ENCODE measurements around the gene SKP2.
A peak's percentile ranks its signal among the peaks of the same experiment; 100 is the strongest.
"Not testable (repeated sequence)": the region's sequence is repeated elsewhere in the genome, so short reads cannot be mapped to it uniquely, and the experiment has no call there.

SKP2 gene

DNA sequence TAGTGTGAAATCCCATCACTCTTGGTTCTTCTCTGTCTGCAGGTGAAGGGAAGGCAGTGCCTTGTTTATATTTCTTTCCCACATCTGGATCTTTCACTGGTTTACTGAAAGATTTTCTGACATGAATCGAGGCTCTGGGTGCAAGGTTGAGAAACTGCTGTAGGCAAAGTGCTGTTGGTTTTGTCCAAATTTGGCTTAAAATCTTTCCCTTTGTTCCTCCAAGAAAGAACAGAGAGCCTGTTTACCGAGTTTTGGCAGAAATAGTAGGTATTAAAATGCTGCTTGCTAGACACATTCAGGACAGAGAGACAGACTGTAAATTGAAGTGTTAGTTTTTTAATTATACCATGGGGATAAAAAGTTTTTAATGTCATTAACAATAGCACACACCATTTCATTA lies 21.5 kb downstream of the SKP2 start:
- ATAC-seq (no peak), DNase-seq (ENCODE audit: low spot score in 2 of 2) (no peak)
- no peak overlapping the region for H3K27ac Mint-ChIP-seq
- no peak overlapping the region for H3K4me3 Mint-ChIP-seq
- peaks cover 99% of the 10 kb centered on the region for H3K36me3 Mint-ChIP-seq
- H3K9me3 Mint-ChIP-seq: no peaks in the 10 kb centered on the region
- no peaks in the 10 kb centered on the region for H3K4me1 Mint-ChIP-seq

DNA sequence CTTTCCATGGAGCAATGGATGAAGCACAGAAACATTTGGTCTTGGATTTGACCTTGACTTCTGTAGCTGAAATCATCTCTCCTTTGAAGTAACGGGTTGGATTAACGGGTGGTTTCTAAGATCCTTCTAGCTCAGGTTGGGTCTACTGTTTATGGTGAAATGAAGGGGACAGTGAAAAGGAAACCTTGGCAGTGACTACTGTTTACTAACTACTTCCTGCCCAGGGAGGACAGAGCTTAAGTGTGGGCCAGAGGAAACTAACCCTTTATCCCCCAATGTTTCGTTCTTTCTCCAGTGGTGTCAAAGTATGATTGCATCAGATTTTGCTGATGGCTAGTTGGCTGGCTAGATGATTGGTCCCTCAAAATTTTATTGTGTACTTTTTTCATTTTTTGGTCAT lies 22.2 kb downstream of the SKP2 start:
- H3K4me3 Mint-ChIP-seq: no peak overlapping the region
- no peak for DNase-seq (ENCODE audit: low spot score in 2 of 2)
- no peaks in the 10 kb centered on the region for H3K4me1 Mint-ChIP-seq
- peak overlapping the region; percentile 11 for H3K27ac Mint-ChIP-seq
- H3K9me3 Mint-ChIP-seq: no peaks in the 10 kb centered on the region
- peaks cover 99% of the 10 kb centered on the region for H3K36me3 Mint-ChIP-seq
- ATAC-seq: no peak

DNA sequence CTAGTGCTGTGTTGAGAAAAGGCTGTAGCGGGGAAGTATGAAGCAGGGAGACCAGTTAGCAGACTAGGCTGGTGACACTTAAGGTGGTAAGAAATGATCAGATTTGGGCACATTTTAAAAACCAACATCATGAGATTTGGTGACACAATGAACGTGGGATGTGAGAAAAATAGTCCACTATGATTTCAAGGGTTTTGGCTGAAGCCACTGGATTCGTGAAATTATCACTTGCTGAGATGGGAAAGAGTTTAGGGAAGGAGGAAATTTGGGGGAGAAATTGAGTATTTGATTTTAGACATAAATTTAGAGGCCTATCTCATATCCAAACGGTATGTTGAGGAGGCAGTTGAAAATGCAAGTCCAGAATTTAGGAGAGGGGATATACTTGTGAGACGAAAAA lies 23.1 kb downstream of the SKP2 start:
- ATAC-seq (no peak), DNase-seq (ENCODE audit: low spot score in 2 of 2) (no peak)
- H3K4me1 Mint-ChIP-seq: no peaks in the 10 kb centered on the region
- H3K4me3 Mint-ChIP-seq: no peak overlapping the region
- H3K27ac Mint-ChIP-seq: peak overlapping the region; percentile 11
- no peaks in the 10 kb centered on the region for H3K9me3 Mint-ChIP-seq
- peaks cover 99% of the 10 kb centered on the region for H3K36me3 Mint-ChIP-seq

DNA sequence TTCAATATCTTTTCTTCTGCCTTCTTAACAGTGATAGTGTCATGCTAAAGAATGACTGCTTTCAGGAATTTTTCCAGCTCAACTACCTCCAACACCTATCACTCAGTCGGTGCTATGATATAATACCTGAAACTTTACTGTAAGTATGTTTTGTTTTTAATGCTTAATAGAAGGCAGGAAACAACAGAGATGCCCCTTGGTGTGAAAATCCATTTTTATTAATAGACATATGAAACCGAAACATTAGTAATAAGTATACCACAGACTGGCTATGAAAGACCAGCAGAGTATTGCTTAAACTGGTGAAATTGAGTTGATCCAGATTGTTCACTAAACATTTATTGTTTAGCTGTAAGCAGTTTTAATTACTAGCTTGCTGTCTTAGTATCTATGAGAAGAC lies 25.2 kb downstream of the SKP2 start:
- H3K4me3 Mint-ChIP-seq: no peak overlapping the region
- no peaks in the 10 kb centered on the region for H3K4me1 Mint-ChIP-seq
- ATAC-seq (peak; percentile 51), DNase-seq (ENCODE audit: low spot score in 2 of 2) (no peak)
- H3K36me3 Mint-ChIP-seq: peaks cover 98% of the 10 kb centered on the region
- no peaks in the 10 kb centered on the region for H3K9me3 Mint-ChIP-seq
- H3K27ac Mint-ChIP-seq: peak overlapping the region; percentile 32

DNA sequence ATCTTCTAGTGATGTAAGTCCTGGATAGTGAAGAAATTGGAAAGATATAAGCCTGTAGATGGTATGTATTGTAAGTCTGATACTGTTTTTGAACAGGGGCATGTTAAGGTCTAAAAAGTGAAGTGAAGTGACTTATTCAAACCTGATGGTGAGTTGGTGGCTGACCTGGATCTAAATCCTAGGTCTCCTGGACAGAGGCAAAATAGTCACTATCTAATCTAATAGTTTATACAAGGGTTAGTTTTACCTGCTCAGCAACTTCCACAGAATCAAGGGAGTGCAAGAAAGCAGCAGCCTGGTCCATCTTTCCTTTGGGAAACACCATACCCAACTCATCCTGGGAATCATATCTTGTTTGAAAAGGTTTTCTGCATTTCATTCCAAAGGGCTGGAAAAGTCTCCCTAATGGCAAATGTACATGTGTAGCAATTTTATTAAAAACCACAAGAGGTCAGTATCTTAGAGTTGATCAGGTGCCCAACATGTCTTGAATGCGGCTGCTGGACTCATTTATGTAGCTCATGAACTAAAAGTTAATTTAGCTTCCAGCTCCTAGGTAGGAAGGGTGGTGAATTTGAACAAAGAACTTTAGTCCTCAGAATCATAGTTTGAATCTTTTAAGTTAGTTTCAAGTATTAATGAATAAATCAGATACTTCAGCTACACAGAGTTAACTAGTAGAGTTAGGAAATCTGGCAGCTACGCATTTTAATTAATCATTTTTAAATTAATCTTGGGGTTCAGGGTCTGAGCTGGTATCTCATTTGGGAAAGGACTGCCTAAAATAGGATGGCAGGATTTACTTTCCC lies 26.0 kb downstream of the SKP2 start:
- Mint-ChIP-seq H3K9me3 (no peaks in the 10 kb centered on the region), H3K4me1 (no peaks in the 10 kb centered on the region), H3K36me3 (peaks cover 98% of the 10 kb centered on the region), H3K27ac (peak overlapping the region; percentile 32), H3K4me3 (no peak overlapping the region)
- ATAC-seq (no peak), DNase-seq (ENCODE audit: low spot score in 2 of 2) (no peak)

DNA sequence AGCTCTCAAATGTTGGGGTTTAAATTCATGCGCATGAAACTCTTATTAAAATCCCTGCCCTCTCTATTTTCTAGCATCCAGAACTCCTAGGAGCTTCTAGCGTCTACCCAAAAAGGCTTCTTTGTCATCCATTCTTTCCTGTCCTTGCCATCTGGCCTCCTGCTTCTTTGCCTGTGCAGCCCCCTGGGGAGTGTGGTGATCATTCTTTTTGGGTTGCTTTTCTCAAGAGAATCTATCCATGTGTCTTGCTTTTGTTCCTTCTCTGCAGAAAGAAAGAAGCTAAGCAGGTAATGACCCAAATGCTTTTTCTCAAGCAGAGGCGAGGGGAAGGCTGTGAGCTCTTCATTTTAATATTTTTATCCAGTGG lies 26.6 kb downstream of the SKP2 start:
- Mint-ChIP-seq H3K36me3 (peaks cover 98% of the 10 kb centered on the region), H3K9me3 (no peaks in the 10 kb centered on the region), H3K4me1 (no peaks in the 10 kb centered on the region), H3K4me3 (no peak overlapping the region), H3K27ac (no peak overlapping the region)
- ATAC-seq (no peak), DNase-seq (ENCODE audit: low spot score in 2 of 2) (no peak)

DNA sequence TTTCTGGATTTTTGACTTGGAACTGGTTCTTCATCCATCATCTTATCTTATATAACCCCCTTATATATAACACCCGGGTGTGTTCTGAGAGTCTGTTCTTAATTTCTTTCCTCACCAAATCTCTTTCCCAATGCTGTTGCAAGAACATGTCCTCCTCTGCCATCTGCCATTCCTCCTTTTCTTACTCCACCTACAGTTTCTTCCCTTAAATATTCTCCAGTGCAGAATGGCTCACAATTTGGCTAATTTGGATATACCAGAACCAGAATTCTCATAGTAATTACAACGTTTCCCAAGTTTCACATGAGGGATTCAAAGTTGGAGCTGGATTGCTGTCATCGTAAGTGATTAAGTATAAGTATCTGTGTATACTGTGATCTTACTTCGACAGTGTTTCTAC lies 28.0 kb downstream of the SKP2 start:
- Mint-ChIP-seq H3K4me1 (no peaks in the 10 kb centered on the region), H3K27ac (peak overlapping the region; percentile 2), H3K4me3 (no peak overlapping the region), H3K36me3 (peaks cover 97% of the 10 kb centered on the region), H3K9me3 (no peaks in the 10 kb centered on the region)
- ATAC-seq (no peak), DNase-seq (ENCODE audit: low spot score in 2 of 2) (no peak)

DNA sequence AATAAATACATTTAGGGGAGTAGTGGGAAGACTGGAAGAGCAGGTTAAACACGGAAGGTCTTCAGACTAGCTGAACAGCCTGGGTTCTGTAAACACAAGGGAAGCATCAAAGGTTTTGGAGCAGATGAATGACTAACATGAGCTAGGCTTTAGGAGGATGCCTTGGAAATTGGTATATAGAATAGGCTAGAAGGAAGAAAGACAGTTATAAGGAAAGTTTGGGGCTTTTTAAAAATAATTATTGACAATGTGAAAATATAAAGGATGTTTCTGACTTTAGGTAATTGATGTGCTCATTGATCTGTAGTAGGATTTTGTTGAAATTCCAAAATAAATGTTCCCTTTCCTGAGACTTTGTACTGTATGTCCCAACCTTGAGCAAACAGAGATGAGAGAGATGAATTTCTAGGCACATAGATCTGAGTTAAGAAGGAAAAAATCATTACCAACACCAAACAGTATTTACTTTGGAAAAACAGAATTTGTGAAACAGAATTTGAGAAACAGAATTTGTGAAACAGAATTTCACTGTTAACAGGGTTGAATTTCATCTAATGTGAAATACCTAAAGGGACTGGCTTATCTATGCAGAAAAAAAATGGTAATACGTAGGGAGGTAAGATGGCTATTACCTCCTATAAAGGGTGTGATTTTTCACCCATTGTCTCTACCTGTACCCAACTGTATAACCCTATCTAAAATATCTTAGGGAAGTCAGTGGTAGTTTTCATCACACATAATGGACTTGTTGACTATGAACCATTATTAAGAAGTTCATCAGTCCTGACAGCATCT lies 28.8 kb downstream of the SKP2 start:
- Mint-ChIP-seq H3K9me3 (no peaks in the 10 kb centered on the region), H3K4me3 (no peak overlapping the region), H3K27ac (peak overlapping the region; percentile 2), H3K4me1 (no peaks in the 10 kb centered on the region), H3K36me3 (peaks cover 89% of the 10 kb centered on the region)
- ATAC-seq (no peak), DNase-seq (ENCODE audit: low spot score in 2 of 2) (no peak)

DNA sequence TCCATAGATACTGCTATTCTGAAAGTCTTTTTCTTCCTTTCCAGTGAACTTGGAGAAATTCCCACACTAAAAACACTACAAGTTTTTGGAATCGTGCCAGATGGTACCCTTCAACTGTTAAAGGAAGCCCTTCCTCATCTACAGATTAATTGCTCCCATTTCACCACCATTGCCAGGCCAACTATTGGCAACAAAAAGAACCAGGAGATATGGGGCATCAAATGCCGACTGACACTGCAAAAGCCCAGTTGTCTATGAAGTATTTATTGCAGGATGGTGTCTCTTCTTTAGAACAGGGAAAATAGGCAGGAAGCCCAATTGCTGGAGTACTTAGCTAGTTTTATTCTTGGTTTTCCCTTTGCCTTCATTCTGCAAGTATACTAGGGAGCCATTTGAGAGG lies 29.9 kb downstream of the SKP2 start:
- no peak for ATAC-seq
- Mint-ChIP-seq H3K9me3 (no peaks in the 10 kb centered on the region), H3K4me1 (no peaks in the 10 kb centered on the region), H3K4me3 (no peak overlapping the region), H3K27ac (no peak overlapping the region), H3K36me3 (peaks cover 79% of the 10 kb centered on the region)
- no peak for DNase-seq (ENCODE audit: low spot score in 2 of 2)

DNA sequence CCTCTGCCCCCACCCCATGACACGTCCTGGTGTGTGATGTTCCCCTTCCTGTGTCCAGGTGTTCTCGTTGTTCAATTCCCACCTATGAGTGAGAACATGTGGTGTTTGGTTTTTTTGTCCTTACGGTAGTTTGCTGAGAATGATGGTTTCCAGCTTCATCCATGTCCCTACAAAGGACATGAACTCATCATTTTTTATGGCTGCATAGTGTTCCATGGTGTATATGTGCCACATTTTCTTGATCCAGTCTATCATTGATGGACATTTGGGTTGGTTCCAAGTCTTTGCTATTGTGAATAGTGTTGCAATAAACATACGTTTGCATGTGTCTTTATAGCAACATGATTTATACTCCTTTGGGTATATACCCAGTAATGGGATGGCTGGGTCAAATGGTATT lies 32.5 kb downstream of the SKP2 start:
- ATAC-seq; H3K4me3 Mint-ChIP-seq; H3K4me1 Mint-ChIP-seq; H3K27ac Mint-ChIP-seq; DNase-seq (ENCODE audit: low spot score in 2 of 2): not testable (repeated sequence)
- H3K9me3 Mint-ChIP-seq: peaks cover 10% of the 10 kb centered on the region
- H3K36me3 Mint-ChIP-seq: peaks cover 61% of the 10 kb centered on the region

DNA sequence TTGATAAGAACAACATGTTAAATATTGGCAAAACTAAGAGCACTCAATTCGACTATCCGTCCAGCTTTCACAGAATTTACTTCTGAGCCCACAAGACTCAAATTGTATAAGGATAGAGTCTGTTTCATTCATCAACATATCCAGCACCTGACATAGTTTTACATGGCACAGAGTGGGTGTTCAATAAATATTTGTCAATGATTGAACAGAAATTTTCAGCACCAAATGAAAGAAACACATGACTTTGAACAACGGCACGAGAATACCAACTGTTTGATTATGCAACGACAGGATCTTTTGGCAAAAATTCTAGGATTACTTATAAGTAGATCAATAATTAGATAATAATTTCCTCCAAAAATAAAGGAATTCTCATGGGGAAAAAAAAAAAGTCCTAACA lies 41.8 kb downstream of the SKP2 start:
- Mint-ChIP-seq H3K36me3 (peaks cover 60% of the 10 kb centered on the region), H3K4me3 (no peak overlapping the region), H3K4me1 (no peaks in the 10 kb centered on the region), H3K27ac (no peak overlapping the region), H3K9me3 (peaks cover 4% of the 10 kb centered on the region)
- ATAC-seq (no peak), DNase-seq (ENCODE audit: low spot score in 2 of 2) (no peak)

DNA sequence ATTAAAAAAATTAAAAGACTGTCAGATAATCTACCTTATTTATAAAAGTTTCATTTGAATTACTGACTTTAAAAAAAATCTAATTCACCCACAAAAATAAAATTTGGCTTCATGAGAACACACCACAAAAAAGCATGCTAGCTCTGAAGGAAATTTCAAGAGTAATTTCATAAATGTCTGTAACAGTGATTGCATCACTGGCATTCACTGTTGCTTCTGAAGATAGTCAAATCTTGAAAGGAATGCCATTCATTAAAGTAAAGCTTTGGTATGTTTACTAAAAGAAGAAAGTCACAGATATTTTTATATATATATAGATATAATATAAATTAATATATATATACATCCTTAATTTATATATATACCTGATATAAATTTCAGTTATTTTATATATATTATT lies 46.4 kb downstream of the SKP2 start:
- no peak for ATAC-seq
- Mint-ChIP-seq H3K4me3 (no peak overlapping the region), H3K36me3 (peaks cover 70% of the 10 kb centered on the region), H3K27ac (no peak overlapping the region), H3K4me1 (no peaks in the 10 kb centered on the region), H3K9me3 (no peaks in the 10 kb centered on the region)
- no peak for DNase-seq (ENCODE audit: low spot score in 2 of 2)

DNA sequence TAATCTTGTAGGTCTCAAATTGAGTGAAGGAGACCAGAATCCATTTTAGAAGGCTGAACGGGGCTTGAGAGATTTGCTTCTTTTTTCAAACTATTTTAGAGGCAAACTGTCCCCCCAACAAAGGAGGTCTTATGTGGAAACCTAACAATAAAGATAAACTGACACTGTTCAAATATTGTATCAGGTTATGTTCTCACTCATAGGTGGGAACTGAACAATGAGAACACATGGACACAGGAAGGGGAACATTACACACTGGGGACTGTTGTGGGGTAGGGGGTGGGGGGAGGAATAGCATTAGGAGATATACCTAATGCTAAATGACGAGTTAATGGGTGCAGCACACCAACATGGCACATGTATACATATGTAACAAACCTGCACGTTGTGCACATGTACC lies 46.9 kb downstream of the SKP2 start:
- peaks cover 65% of the 10 kb centered on the region for H3K36me3 Mint-ChIP-seq
- not testable (repeated sequence) for H3K4me3 Mint-ChIP-seq; DNase-seq (ENCODE audit: low spot score in 2 of 2); ATAC-seq; H3K4me1 Mint-ChIP-seq; H3K27ac Mint-ChIP-seq; H3K9me3 Mint-ChIP-seq

DNA sequence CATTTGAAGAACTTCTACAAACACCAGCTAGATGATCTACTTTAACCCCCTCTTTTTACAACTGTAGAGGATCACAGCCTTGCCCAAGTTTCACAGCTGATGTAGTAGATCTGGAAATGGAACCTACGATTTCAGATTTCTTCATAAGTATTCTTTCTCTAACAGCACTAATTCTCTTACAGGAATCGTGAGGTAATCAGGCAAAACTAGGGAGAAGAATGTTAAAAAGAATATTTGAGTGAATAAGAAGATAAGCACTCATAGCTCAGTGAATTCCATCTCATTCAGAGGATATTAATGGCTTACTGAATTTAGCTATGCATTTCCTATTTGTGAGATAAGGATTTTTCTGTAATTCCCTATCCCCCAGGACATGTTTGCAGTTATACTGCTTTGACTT lies 47.7 kb downstream of the SKP2 start:
- no peak for DNase-seq (ENCODE audit: low spot score in 2 of 2)
- Mint-ChIP-seq H3K4me1 (no peaks in the 10 kb centered on the region), H3K36me3 (peaks cover 57% of the 10 kb centered on the region), H3K4me3 (no peak overlapping the region), H3K27ac (no peak overlapping the region), H3K9me3 (no peaks in the 10 kb centered on the region)
- ATAC-seq: no peak

DNA sequence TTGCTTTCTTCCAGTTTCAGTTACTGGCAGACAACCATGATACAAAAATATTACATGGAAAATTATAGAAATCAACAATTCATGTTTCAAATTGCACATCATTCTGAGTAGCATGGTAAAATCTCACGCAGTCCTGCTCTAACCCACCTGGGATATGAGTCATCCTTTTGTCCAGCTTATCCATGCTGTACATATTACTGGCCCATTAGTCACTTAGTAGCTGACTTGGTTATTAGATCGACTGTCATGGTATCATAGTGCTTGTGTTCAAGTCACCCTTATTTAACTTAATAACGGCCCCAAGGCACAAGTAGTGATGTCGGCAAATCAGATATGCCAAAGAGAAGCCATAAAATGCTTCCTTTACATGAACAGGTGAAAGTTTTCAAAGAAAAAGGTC lies 48.6 kb downstream of the SKP2 start:
- ATAC-seq: no peak
- no peak overlapping the region for H3K27ac Mint-ChIP-seq

DNA sequence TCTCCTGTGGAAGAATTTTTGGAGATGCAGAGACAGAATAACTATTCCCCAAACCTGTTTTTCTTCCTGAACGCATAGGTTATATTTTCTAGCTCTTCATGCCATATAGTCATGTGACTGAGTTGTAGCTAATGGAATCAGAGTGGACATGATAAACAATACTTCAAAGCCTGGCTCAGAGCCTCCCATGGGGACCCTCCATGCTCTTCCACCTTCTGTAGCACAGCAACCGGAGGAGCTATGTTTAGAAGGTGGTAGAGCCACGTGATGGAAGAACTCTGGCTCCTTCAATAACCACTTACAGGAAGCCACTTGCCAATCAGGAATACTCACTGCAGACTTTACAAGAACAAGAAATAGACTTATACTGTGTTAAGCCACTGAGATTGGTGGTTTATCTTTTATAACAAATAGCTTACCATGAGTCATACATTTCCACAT lies 50.6 kb downstream of the SKP2 start:
- no peaks in the 10 kb centered on the region for H3K9me3 Mint-ChIP-seq
- no peak overlapping the region for H3K27ac Mint-ChIP-seq
- ATAC-seq (no peak), DNase-seq (ENCODE audit: low spot score in 2 of 2) (no peak)
- H3K4me3 Mint-ChIP-seq: no peak overlapping the region
- H3K4me1 Mint-ChIP-seq: no peaks in the 10 kb centered on the region
- peaks cover 40% of the 10 kb centered on the region for H3K36me3 Mint-ChIP-seq

More for the DNA sequence above, 48.6 kb downstream of the SKP2 start:
- Mint-ChIP-seq H3K4me3 (no peak overlapping the region), H3K36me3 (peaks cover 48% of the 10 kb centered on the region), H3K9me3 (no peaks in the 10 kb centered on the region), H3K4me1 (no peaks in the 10 kb centered on the region)
- no peak for DNase-seq (ENCODE audit: low spot score in 2 of 2)

Data from stimulated activated effector memory CD8-positive, alpha-beta T cell treated with anti-CD3 and anti-CD28 coated beads, Interleukin-12 subunit alpha, Interleukin-12 subunit beta, amount 100 ng/mL, for 72 hours (primary cell).